DMS153 treated with DMSO at 0.1 percent for 48 hours (cell line): ENCODE data around the gene NPSR1.
"Not testable (repeated sequence)": the region's sequence is repeated elsewhere in the genome, so short reads cannot be mapped to it uniquely, and the experiment has no call there.

Source experiments
- DNase-seq: peaks from one replicate; lab custom pipeline; 2025; ENCODE audit not compliant: unreplicated experiment; lab: John Stamatoyannopoulos, UW

Gene NPSR1

GRCh38 chr7:34832020-34832419 lies 174.0 kb downstream of the NPSR1 start:
- no peak for DNase-seq

DNA sequence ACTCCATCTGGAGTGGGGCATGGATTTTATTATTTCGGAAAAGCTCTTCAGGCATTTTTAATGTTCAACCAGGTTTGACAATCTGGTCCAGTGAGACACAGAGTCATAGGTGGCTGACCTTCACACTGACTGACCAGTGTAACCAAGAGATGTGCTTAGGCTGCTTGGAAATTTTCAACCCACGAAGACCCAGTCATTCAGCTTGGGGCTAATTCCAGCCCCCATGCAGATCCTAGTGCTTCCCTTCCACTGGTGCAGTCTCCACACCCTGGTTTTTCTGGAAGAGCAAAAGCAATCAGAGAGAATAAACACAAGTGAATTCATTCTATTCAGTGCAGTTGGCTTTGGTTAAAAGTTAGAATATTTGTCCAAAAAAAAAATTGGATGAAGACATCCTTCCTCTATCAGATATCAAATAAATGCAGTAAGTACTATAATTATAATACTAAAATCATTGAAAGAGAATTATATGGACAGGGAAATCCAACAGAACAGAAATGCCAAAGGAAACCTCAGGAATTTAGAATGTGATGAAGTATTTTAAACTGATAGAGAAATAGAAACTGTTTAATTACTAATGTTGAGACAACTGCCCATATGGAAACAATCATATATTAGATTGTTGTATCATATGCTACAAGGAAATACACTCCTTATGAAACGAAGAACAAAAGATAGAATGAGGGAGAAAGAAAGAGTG lies 178.0 kb downstream of the NPSR1 start:
- no peak for DNase-seq

- peak; percentile 61 for DNase-seq
These were observed 179.3 kb downstream of the NPSR1 start for GRCh38 chr7:34837316-34837715.

DNA sequence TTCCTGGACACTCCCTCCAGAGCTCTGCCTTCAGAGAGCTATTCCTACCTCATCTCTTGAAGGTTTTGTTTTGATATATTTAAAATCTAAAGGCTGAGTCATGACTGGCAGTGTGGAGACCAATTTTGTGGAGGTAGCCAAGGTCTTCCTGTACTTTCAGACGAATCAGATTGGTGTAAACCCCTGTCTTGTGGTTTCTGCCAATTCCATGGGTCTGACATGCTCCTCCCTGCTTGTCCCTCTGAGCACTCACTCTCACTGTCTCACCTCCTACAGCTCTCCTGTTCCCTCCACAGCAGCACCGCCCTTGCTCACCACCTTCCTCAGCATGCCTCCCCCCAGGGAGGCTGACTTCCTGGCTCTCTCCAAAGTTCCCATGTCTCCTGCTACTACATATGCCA lies 179.8 kb downstream of the NPSR1 start:
- DNase-seq = no peak

DNA sequence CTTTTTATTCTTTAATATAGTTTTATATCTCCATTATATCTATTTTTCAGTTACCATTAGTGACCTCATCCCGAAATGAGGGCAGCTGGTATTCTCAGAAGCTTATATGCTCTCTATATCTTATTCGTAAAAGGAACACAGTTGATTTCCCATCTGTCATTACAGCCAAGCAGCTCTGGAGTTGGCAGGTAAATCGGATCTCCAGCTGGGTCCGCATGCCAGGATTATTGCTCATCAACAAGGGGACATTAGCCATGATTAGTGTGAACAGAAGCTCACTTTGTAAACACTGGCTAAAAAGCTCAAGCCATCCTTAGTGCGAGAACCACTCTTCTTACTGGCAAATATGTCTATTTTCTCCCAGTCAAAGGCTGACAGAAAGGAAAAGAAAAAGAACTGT lies 180.3 kb downstream of the NPSR1 start:
- no peak for DNase-seq

DNA sequence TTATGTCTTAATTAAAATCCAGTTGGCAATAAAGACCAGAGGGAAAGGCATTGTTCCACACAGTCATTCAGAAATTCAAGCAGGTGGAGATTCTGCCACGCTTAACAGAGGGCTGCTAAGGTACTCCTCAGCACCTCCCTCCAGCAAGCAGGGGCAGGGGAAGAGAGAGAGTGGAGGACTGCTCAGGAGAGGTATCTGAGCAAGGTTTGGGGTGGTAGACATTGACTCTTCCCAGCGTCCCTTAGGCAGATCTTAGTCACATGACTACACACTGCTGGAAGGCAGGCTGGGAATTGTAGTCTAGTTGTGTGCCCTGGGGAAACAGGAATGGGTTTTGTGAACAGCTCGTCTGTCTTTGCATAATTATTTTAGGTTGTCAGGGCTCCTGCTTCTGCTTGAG lies 181.6 kb downstream of the NPSR1 start:
- no peak for DNase-seq

DNA sequence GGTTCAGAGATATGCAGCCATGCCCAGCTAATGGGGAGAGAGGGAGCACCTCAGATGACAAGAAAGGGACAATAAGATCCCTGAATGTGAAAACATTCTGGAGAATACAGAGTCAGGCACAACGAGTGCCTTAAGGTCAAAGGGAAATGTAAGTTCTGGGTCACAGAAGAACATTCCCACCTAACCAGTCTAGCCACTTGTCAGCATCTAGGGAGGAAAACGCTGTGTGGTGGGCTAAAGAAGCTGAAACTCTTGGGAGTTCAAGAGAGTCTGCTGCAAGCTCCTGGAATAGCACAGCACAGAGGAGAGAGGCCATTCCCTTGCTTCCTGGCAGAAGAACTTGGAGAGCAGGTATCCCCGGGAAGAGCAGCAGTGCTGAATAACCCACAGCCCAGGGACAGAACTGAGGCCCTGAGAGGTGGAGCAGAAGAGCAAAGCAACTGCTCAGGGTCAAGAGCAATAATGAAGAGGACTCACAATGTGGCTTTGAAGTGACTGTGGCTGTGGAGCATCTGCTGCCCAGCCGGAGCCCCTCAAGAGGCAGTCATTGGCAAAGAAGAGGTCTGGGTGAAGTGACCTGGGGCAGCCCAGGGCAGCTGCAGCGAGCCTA lies 182.3 kb downstream of the NPSR1 start:
- DNase-seq = no peak

- no peak for DNase-seq
These were observed 183.3 kb downstream of the NPSR1 start for GRCh38 chr7:34841326-34841725.

- no peak for DNase-seq
These were observed 184.8 kb downstream of the NPSR1 start for GRCh38 chr7:34842782-34843181.

DNA sequence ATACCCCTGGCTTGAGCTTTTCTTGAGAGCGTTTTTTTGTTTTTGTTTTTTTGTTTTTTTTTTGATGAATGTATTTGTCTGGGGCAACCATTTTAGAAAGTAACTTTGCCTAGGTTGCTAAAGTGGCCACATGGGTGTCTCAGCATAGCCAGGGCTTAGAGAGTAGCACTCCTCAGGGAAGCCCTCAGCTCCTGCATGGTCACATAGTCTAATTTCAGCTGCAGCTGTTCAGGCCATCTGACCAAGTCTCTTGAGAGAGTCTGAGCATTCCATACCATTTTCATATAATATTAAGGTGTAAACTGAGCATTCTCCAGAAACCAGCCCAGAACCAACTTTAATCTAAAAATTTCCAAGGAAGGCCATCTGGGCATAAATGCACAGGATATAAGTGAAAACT lies 186.4 kb downstream of the NPSR1 start:
- DNase-seq = no peak

DNA sequence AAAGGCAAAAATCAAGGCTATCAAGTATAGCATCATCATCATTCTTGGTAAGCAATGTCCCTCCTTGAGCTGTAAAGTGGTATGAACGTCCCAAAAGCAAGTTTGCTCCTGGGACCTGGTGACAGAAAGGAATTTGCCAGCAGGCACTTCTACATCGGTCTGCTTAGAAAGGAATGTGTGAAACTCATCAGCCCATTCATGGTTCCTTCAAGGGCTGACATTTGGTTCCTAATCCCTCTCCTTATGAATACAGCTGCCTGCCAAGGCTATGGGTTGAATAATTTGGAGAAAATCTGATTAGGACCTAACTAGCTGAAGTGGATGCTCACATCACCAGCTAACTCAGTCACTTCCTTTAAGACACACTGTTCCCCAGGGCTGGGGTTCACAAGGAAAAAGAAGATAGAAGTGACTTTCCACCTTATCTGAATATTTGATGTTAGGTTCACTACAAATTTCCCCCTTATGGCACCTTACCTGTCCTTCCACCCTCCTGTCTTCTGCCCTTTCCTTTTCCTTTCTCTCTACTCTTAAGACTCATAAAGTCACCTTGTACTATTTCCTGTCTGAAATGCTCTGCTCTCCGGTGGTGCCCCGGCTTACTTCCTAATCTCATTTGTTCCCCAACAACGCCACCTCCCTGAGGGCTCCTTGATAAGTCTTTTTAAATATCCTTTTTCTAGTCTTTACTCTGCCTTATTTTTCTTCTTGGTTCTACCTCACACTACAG lies 187.1 kb downstream of the NPSR1 start:
- DNase-seq = no peak

- DNase-seq = no peak
These were observed 187.8 kb downstream of the NPSR1 start for GRCh38 chr7:34845666-34846361.

DNA sequence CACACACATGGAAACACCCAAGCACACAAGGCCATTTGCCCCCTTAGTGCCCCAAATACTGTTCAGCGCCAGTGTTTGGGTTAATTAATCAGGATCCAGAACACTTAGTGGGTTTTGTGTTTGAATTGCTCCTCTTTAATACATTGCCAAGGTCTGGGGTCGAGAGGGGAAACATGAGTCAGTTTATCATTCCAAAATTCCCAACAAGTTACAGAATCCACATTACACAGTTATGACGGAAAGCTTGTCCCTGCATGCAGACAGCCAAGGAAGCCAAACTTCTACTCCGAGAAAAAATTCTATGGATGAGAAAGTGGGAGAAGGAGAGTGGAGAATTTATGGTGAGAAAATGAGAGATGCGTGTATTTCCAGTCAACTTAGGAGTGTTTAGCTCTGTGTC lies 189.0 kb downstream of the NPSR1 start:
- DNase-seq = no peak

- DNase-seq = no peak
These were observed 190.7 kb downstream of the NPSR1 start for GRCh38 chr7:34848670-34849069.

GRCh38 chr7:34849163-34849960 lies 191.3 kb downstream of the NPSR1 start:
- no peak for DNase-seq

- DNase-seq = no peak
These were observed 192.0 kb downstream of the NPSR1 start for GRCh38 chr7:34849986-34850385.

- DNase-seq = no peak
These were observed 192.7 kb downstream of the NPSR1 start for GRCh38 chr7:34850681-34851080.

DNA sequence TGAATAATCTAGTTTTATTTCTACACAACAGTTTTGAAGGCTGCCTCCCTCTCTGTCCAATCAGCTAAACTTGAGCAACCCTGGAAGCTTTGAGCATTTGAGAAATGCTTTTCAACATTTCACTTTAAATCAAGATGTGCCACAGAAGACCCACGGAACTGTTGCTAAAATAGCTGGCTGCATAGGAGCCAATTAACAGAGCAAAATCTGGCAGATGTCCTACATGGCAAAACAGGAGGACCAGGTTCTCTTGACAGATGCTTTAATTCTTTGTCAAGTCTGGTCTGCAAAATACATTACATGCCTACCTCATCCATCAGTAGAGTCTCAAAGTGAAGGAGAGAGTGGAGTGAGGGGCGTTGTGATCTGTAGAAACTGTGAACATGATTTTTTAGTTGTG lies 193.4 kb downstream of the NPSR1 start:
- no peak for DNase-seq

- not testable (repeated sequence) for DNase-seq
These were observed 200.4 kb downstream of the NPSR1 start for GRCh38 chr7:34858444-34858843.

- not testable (repeated sequence) for DNase-seq
These were observed 201.3 kb downstream of the NPSR1 start for GRCh38 chr7:34859281-34859680.

GRCh38 chr7:34866222-34866621 lies 208.2 kb downstream of the NPSR1 start:
- not testable (repeated sequence) for DNase-seq
